SHP77 treated with DMSO at 0.1 percent for 48 hours (cell line): Measurements from ENCODE around the gene ARPC4.
"Not testable (repeated sequence)": the region's sequence is repeated elsewhere in the genome, so short reads cannot be mapped to it uniquely, and the experiment has no call there.

Source experiments
- DNase-seq: peaks from one replicate; lab custom pipeline; 2025; lab: John Stamatoyannopoulos, UW

The ARPC4 gene

GRCh38 chr3:9825451-9826040 is 32.7 kb downstream of the ARPC4 start:
- DNase-seq: no peak

- DNase-seq: peak; percentile 16
Measured at GRCh38 chr3:9826815-9827573, 34.1 kb downstream of the ARPC4 start.

- DNase-seq: no peak
Measured at GRCh38 chr3:9828801-9829755, 36.2 kb downstream of the ARPC4 start.

GRCh38 chr3:9831253-9831652 is 38.4 kb downstream of the ARPC4 start:
- no peak for DNase-seq

GRCh38 chr3:9833078-9833477 is 40.2 kb downstream of the ARPC4 start:
- no peak for DNase-seq

GRCh38 chr3:9834520-9835380 is 41.9 kb downstream of the ARPC4 start:
- DNase-seq: no peak

GRCh38 chr3:9837701-9838582 is 45.1 kb downstream of the ARPC4 start:
- DNase-seq: no peak

GRCh38 chr3:9838856-9839255 is 46.0 kb downstream of the ARPC4 start:
- no peak for DNase-seq

- no peak for DNase-seq
Measured at GRCh38 chr3:9841015-9841414, 48.1 kb downstream of the ARPC4 start.

- DNase-seq: peak; percentile 66
Measured at GRCh38 chr3:9843715-9844438, 51.0 kb downstream of the ARPC4 start, which contains the start of gene RPUSD3. Gene RPUSD3 (minus strand): TSS chr3:9844008. CDS start chr3:9843990, 18 bp downstream.

GRCh38 chr3:9846231-9846630 is 53.3 kb downstream of the ARPC4 start:
- DNase-seq: no peak

GRCh38 chr3:9846931-9847488 is 54.1 kb downstream of the ARPC4 start:
- no peak for DNase-seq

GRCh38 chr3:9847870-9848269 is 55.0 kb downstream of the ARPC4 start:
- not testable (repeated sequence) for DNase-seq

- peak; percentile 30 for DNase-seq
Measured at GRCh38 chr3:9848860-9849259, 56.0 kb downstream of the ARPC4 start.

- not testable (repeated sequence) for DNase-seq
Measured at GRCh38 chr3:9851383-9851782, 58.5 kb downstream of the ARPC4 start.

GRCh38 chr3:9851926-9852325 is 59.0 kb downstream of the ARPC4 start:
- not testable (repeated sequence) for DNase-seq

GRCh38 chr3:9852528-9852927 is 59.6 kb downstream of the ARPC4 start:
- DNase-seq: no peak

- DNase-seq: not testable (repeated sequence)
Measured at GRCh38 chr3:9854291-9854940, 61.5 kb downstream of the ARPC4 start.

GRCh38 chr3:9855594-9855993 is 62.7 kb downstream of the ARPC4 start:
- DNase-seq: no peak
